ENCODE results near the gene LDLRAD2. TPM values are rescaled to one million over a fixed set of nuclear protein-coding genes. Genes with fewer than 3 reads are reported as not detected.

LDLRAD2 gene
- total and polyA plus RNA-seq, 4 donors = 0.12 to 2.7 (median 0.23) TPM; not detected in 1

DNA sequence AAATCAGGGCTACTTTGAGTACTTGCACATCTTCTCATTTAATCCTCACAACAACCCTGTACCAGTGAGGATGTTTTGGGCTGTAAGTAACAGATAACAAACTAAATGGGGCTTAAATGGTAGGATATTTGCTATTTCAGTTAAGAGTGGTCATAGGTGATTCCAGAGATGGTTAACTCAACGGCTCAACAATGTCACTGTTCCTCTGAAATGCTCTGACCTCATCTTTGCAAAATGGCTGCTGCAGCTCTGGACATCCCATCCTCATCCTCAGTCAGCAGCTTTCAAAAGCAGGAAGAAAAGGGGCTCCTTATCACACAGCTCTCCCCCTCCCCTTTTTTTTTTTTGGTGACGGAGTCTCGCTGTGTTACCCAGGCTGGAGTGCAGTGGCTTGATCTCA lies 1.5 kb downstream of the LDLRAD2 start (continued):
- TF ChIP-seq TAF1 (conservative IDR thresholded peaks at IDR 0.05) (no peak), MAX (IDR thresholded peaks at IDR 0.05) (no peak), JUND (IDR thresholded peaks at IDR 0.05) (no peak)
- TF ChIP-seq, protein P1, sequence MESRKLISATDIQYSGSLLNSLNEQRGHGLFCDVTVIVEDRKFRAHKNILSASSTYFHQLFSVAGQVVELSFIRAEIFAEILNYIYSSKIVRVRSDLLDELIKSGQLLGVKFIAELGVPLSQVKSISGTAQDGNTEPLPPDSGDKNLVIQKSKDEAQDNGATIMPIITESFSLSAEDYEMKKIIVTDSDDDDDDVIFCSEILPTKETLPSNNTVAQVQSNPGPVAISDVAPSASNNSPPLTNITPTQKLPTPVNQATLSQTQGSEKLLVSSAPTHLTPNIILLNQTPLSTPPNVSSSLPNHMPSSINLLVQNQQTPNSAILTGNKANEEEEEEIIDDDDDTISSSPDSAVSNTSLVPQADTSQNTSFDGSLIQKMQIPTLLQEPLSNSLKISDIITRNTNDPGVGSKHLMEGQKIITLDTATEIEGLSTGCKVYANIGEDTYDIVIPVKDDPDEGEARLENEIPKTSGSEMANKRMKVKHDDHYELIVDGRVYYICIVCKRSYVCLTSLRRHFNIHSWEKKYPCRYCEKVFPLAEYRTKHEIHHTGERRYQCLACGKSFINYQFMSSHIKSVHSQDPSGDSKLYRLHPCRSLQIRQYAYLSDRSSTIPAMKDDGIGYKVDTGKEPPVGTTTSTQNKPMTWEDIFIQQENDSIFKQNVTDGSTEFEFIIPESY (IDR thresholded peaks at IDR 0.05) = no peak

DNA sequence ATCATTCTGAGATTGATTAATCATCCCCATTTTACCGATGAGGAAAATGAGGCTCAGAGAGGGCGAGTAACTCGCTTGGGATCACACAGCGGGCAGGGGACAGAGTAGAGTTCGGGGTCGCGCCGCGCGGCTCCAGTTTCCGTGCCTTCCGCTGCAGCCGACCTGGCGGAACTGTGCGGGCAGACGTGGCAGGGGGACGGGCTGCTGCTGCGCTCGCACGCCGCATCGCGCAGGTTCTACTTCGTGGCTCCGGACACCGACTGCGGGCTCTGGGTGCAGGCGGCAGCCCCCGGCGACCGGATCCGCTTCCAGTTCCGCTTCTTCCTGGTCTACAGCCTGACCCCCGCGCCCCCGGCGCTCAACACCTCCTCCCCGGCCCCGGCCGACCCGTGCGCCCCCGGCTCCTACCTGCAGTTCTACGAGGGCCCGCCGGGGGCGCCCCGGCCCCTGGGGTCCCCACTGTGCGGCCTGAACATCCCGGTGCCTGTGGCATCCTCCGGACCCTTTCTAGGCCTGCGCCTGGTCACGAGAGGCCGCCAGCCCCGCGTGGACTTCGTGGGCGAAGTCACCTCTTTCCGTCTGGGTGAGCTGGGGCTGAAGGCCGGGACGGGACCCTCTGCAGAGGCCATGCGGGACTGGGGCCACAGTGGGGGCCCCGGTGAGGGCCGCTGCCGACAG lies 2.3 kb downstream of the LDLRAD2 start:
- Histone ChIP-seq H3K4me1 (ENCODE audit: control insufficient read depth in 4 of 4, insufficient read depth in 4 of 4, low read length in 3 of 4) (peaks cover 0 to 8% (median 0%) of the 10 kb centered on the region in 4 donors), H3K9ac (ENCODE audit: low read depth in 1 of 2, low read length in 2 of 2) (no peak overlapping the region), H3K36me3 (ENCODE audit: control insufficient read depth in 4 of 4, insufficient read depth in 3 of 4, low read depth in 1 of 4, low read length in 3 of 4) (no peaks in the 10 kb centered on the region), H3K27ac (ENCODE audit: low read depth in 1 of 2, low read length in 2 of 2) (no peak overlapping the region), H3K9me3 (ENCODE audit: control insufficient read depth in 4 of 4, low read length in 3 of 4) (no peaks in the 10 kb centered on the region), H3K4me3 (ENCODE audit: low read depth in 1 of 3, low read length in 3 of 3) (peak overlapping the region in 1 of 3 donors; percentile 20), H3K27me3 (ENCODE audit: control insufficient read depth in 4 of 4, insufficient read depth in 4 of 4, low read length in 3 of 4) (no peaks in the 10 kb centered on the region)
- TF ChIP-seq FOXA1 (IDR thresholded peaks at IDR 0.05) (no peak), RAD21 (IDR thresholded peaks at IDR 0.05) (peak in 1 of 2 donors; percentile 14), CTCF (IDR thresholded peaks at IDR 0.05; ENCODE audit: low read depth, low read length, missing input control) (peak; percentile 23)
- no peak for DNase-seq (ENCODE audit: low spot score)
- 20% methylated on average over 65 of the region's 65 CpGs for WGBS

- 92% methylated on average over 15 of the region's 15 CpGs for WGBS
- Histone ChIP-seq H3K27me3 (ENCODE audit: control insufficient read depth in 4 of 4, insufficient read depth in 4 of 4, low read length in 3 of 4) (no peaks in the 10 kb centered on the region), H3K4me1 (ENCODE audit: control insufficient read depth in 4 of 4, insufficient read depth in 4 of 4, low read length in 3 of 4) (peaks cover 0 to 8% (median 0%) of the 10 kb centered on the region in 4 donors), H3K9ac (ENCODE audit: low read depth in 1 of 2, low read length in 2 of 2) (no peak overlapping the region), H3K36me3 (ENCODE audit: control insufficient read depth in 4 of 4, insufficient read depth in 3 of 4, low read depth in 1 of 4, low read length in 3 of 4) (no peaks in the 10 kb centered on the region), H3K27ac (ENCODE audit: low read depth in 1 of 2, low read length in 2 of 2) (no peak overlapping the region), H3K9me3 (ENCODE audit: control insufficient read depth in 4 of 4, low read length in 3 of 4) (no peaks in the 10 kb centered on the region), H3K4me3 (ENCODE audit: low read depth in 1 of 3, low read length in 3 of 3) (no peak overlapping the region)
- no peak for DNase-seq (ENCODE audit: low spot score)
- TF ChIP-seq SP1 (IDR thresholded peaks at IDR 0.05) (no peak), GABPA (IDR thresholded peaks at IDR 0.05 in 1 of 2, conservative IDR thresholded peaks at IDR 0.05 in 1 of 2) (no peak), YY1 (IDR thresholded peaks at IDR 0.05) (no peak), HNF4G (IDR thresholded peaks at IDR 0.05) (no peak), CTCF (IDR thresholded peaks at IDR 0.05; ENCODE audit: low read depth, low read length, missing input control) (no peak), FOXA2 (IDR thresholded peaks at IDR 0.05) (no peak), RXRA (IDR thresholded peaks at IDR 0.05) (no peak), FOXA1 (IDR thresholded peaks at IDR 0.05) (no peak), RAD21 (IDR thresholded peaks at IDR 0.05) (no peak), TAF1 (conservative IDR thresholded peaks at IDR 0.05) (no peak), MAX (IDR thresholded peaks at IDR 0.05) (no peak), HNF4A (conservative IDR thresholded peaks at IDR 0.05) (no peak), NR2F2 (IDR thresholded peaks at IDR 0.05) (no peak), REST (IDR thresholded peaks at IDR 0.05) (no peak), EGR1 (IDR thresholded peaks at IDR 0.05; ENCODE audit: low read depth in 2 of 2) (no peak), JUND (IDR thresholded peaks at IDR 0.05) (no peak)
- TF ChIP-seq, protein P2, sequence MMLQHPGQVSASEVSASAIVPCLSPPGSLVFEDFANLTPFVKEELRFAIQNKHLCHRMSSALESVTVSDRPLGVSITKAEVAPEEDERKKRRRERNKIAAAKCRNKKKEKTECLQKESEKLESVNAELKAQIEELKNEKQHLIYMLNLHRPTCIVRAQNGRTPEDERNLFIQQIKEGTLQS (IDR thresholded peaks at IDR 0.05) = no peak
These were observed 3.0 kb downstream of the LDLRAD2 start for GRCh38 chr1:21814981-21815582.
